ENCODE results near the gene NR2F6. TPM values are rescaled to one million over a fixed set of nuclear protein-coding genes. Genes with fewer than 3 reads are reported as not detected.

Gene NR2F6
- total RNA-seq, 1 donor from 2014 or later = 89.4 TPM

DNA sequence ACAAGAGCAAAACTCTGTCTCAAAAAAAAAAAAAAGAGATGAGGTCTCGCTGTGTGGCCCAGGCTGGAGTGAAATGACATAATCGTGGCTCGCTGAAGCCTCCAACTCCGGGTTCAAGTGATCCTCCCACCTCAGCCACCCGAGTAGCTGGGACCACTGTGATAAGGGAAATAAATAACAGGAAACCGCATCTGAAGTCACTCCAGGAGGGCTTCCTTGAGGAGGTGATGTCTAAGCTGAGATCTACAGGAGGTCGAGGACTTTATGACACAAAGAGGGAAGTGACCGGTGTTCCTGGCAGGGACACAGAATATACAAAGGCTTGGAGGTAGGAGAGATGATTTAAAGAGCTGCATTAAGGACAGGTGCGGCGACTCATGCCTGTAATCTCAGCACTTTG lies 8.9 kb upstream of the NR2F6 start:
- H3K27me3 ChIP-seq (ENCODE audit: control insufficient read depth, insufficient read depth, low read length) = no peaks in the 10 kb centered on the region
- no peak for DNase-seq (ENCODE audit: low read depth)
- H3K36me3 ChIP-seq (ENCODE audit: control insufficient read depth, insufficient read depth, low read length) = no peaks in the 10 kb centered on the region
- TF ChIP-seq, protein P1, sequence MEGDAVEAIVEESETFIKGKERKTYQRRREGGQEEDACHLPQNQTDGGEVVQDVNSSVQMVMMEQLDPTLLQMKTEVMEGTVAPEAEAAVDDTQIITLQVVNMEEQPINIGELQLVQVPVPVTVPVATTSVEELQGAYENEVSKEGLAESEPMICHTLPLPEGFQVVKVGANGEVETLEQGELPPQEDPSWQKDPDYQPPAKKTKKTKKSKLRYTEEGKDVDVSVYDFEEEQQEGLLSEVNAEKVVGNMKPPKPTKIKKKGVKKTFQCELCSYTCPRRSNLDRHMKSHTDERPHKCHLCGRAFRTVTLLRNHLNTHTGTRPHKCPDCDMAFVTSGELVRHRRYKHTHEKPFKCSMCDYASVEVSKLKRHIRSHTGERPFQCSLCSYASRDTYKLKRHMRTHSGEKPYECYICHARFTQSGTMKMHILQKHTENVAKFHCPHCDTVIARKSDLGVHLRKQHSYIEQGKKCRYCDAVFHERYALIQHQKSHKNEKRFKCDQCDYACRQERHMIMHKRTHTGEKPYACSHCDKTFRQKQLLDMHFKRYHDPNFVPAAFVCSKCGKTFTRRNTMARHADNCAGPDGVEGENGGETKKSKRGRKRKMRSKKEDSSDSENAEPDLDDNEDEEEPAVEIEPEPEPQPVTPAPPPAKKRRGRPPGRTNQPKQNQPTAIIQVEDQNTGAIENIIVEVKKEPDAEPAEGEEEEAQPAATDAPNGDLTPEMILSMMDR (IDR thresholded peaks at IDR 0.05; ENCODE audit: insufficient read depth, low read length, poor library complexity, severe bottlenecking) = no peak
- H3K4me3 ChIP-seq (ENCODE audit: low read depth, low read length) = no peak overlapping the region

DNA sequence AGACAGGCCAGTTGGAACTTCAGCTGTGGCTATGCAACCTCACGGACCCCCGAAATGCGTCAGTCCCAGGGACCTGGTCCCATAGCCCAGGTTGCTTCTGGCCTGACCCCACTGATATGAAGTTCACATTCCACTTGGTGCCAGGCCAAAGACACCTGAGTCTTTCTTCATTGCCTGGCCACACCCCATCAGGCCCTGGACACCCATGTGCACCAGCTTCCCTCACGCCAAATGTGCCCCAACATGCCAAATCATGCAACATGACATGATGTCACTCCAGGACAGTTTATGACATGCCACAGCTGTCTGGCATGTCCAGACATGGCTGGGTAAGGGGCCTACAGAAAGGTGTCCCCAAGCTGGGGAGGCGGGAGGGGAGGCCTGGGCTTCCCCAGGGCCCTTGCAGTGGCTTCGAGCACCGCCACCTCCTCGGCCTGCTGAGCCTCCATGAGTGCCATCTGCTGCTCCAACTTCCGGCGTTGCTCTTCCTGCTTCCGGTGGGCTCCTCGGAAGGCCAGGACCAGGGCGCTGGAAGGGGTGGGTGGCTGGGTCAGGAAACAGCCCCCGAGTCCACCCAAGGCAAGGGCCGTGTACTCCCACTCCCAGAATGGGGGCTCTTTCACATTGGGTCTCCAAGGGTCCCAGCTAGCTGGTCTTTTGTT lies 4.3 kb upstream of the NR2F6 start:
- H3K27me3 ChIP-seq (ENCODE audit: control insufficient read depth, insufficient read depth, low read length) = no peaks in the 10 kb centered on the region
- H3K36me3 ChIP-seq (ENCODE audit: control insufficient read depth, insufficient read depth, low read length) = no peaks in the 10 kb centered on the region
- no peak overlapping the region for H3K4me3 ChIP-seq (ENCODE audit: low read depth, low read length)
- DNase-seq (ENCODE audit: low read depth) = no peak
- TF ChIP-seq, protein P1 (IDR thresholded peaks at IDR 0.05; ENCODE audit: insufficient read depth, low read length, poor library complexity, severe bottlenecking) = no peak

DNA sequence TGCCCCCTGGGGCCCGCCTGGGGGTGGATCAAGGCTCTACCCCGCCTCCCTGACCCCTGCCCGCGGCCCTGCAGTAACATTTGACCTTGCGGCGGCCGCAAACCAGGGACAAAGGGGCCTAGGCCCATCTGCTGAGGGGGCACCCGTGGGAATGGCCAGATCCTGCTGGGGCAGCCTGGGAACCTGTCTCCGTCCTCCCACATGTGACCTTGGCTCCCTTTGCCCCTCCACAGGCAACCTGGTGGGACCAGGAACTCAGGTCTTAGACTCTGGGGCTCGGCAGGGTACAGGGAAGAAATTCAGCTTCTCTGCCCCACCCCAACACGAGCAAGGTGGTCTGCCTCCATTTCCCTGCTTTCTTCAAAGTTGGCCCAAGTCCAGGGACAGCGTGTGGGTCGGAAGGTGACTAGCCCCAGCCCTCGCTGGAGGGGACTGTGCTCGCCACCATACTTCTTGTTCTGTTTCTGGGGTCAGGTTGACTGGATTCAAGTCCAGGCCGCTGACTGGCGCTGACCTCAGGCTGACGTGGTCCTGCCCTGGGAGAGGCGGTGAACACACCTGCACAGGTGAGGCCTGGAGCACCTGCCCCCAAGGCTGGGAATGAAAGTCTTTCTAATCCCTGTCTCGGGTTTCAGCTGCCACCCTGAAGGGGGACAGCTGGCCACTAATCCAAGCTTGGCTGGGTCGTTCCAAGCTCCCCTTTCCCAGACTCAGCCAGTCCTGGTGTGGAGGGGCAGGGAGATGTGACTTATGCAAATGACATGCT lies 2.5 kb upstream of the NR2F6 start:
- no peaks in the 10 kb centered on the region for H3K36me3 ChIP-seq (ENCODE audit: control insufficient read depth, insufficient read depth, low read length)
- no peak overlapping the region for H3K4me3 ChIP-seq (ENCODE audit: low read depth, low read length)
- no peak for DNase-seq (ENCODE audit: low read depth)
- H3K27me3 ChIP-seq (ENCODE audit: control insufficient read depth, insufficient read depth, low read length) = no peaks in the 10 kb centered on the region
- TF ChIP-seq, protein P1 (IDR thresholded peaks at IDR 0.05; ENCODE audit: insufficient read depth, low read length, poor library complexity, severe bottlenecking) = no peak

DNA sequence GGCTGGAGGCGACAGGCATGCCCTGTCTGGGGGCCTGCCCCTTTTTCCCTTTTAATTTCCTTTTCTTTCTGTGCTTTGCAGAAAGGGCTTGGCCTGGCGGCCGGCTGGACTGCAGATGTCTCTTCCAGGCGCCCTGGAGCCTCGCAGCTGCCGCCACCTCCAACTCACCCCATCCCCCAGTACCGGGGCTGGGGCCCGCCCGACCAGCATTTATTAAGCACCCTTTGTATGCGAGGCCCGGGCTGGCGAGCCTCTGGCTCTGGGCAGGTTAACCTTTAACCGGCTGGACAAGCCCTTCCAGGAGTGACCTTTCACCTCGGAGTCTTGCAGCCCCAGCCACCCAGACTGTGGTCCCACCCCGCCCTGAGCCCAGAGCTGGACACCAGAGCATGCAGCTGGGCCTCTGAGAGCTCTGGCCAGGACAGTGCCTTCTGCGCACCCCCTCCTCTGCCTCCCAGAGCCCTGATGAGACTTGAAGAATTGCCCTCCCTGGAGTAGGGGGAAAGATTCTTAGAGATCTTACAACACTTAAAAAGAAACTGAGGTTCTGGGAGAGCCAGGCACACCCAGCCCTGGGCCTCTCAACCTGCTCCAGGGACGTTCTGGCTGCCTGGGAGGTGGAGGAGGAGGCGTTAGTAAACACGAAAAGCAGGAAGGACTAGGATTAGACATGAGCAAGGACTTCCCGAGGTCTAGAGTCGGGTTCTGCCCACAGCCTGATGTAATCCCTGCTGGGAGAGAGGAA lies 1.1 kb upstream of the NR2F6 start:
- no peaks in the 10 kb centered on the region for H3K27me3 ChIP-seq (ENCODE audit: control insufficient read depth, insufficient read depth, low read length)
- no peak for DNase-seq (ENCODE audit: low read depth)

DNA sequence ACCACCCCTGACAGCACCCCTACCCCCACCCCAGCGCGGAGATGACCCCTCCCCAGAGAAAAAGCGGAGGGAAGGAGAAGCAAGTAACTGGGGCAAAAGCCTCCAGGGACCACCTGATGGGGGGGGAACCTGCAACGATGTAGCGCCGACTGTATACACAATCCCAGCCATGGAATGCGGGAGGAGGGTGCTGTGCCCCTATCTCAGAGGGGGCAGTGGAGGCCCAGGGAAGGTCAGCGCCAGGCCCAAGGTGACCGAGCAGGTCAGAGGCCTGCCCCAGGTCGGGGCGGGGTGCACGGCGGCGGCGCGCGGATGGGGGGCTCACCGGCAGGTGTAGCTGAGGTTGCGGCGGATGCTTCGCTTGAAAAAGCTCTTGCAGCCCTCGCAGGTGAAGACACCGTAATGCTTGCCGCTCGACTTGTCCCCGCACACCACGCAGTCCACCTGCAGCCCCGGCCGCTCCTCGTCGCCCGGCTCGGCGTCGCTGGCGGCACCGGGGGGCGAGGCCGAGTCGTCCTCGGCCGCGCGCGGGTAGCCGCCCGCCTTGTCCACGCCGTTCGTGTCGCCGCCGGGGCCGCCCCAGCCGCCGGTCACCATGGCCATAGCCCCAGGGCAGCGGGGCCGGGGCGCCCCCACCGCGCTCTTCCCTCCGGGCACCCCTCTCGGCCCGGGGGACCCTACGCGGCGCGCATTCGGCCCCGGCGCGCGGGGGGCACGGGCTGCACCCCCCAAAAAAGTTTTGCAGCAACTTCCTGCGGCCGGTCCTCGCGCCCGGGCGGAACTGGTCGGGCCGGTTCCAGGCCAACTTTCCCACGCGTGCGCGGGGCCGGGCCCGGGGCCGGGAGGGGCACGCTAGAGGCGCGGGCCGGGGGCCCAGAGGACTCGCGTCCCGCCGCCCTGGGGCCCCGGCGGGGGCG lies 843 bp downstream of the NR2F6 start:
- peak overlapping the region; percentile 95 for H3K4me3 ChIP-seq (ENCODE audit: low read depth, low read length)
- no peaks in the 10 kb centered on the region for H3K36me3 ChIP-seq (ENCODE audit: control insufficient read depth, insufficient read depth, low read length)
- TF ChIP-seq, protein P1 (IDR thresholded peaks at IDR 0.05; ENCODE audit: insufficient read depth, low read length, poor library complexity, severe bottlenecking) = no peak
- no peaks in the 10 kb centered on the region for H3K27me3 ChIP-seq (ENCODE audit: control insufficient read depth, insufficient read depth, low read length)
- DNase-seq (ENCODE audit: low read depth) = no peak

More for the DNA sequence above, 1.1 kb upstream of the NR2F6 start:
- TF ChIP-seq, protein P1 (IDR thresholded peaks at IDR 0.05; ENCODE audit: insufficient read depth, low read length, poor library complexity, severe bottlenecking) = no peak
- Histone ChIP-seq H3K4me3 (ENCODE audit: low read depth, low read length) (no peak overlapping the region), H3K36me3 (ENCODE audit: control insufficient read depth, insufficient read depth, low read length) (no peaks in the 10 kb centered on the region)

Data from kidney epithelial cell (primary cell).